CD4-positive, alpha-beta T cell (primary cell): Measurements from ENCODE around the gene CELSR2. TPM values are rescaled to one million over a fixed set of nuclear protein-coding genes. Genes with fewer than 3 reads are reported as not detected.
A peak's percentile ranks its signal among the peaks of the same experiment; 100 is the strongest.

ENCODE experiments used
- ATAC-seq: fragments of 200-7000 bp; cut with Tn5 transposase; one replicate; pipeline ENCODE4 v1.10.0; 2022; ENCODE audit warnings: mild to moderate bottlenecking; ENCODE audit not compliant: poor library complexity
- CTCF ChIA-PET: fragments of 350-600 bp; sonication (Branson Sonifier 250); formaldehyde crosslinking; loops from one replicate; lab custom pipeline; 2021; ENCODE audit warnings: antibody characterized with exemption, inconsistent platforms; lab: Charles Lee
- POLR2A ChIA-PET: fragments of 350-600 bp; sonication (Branson Sonifier 250); formaldehyde crosslinking; loops from one replicate; lab custom pipeline; 2021; ENCODE audit warnings: antibody characterized with exemption, inconsistent platforms; lab: Charles Lee
- DNase-seq, 14 experiments: peaks; one replicate each; pipeline ENCODE4 v3.0.0-alpha.2; 2013 to 2020; ENCODE audit warnings: mixed read lengths in 2 of 14
- H3K27ac ChIP-seq, 2 donors: one replicate each; pipeline versions ENCODE4 v1.5.1 to v1.7.0; 2013; ENCODE audit warnings: low read length in 2 of 2, low read depth in 1 of 2, mild to moderate bottlenecking in 1 of 2
- H3K27me3 ChIP-seq, 2 experiments: 1 replicate in 1 of 2; 2 replicates in 1 of 2; pipeline versions ENCODE4 v1.6.1 to v1.7.0; 2013; ENCODE audit warnings: low read length in 2 of 2, control low read depth in 1 of 2, mild to moderate bottlenecking in 1 of 2, moderate library complexity in 1 of 2; ENCODE audit not compliant: insufficient read depth in 2 of 2, control insufficient read depth in 1 of 2
- H3K36me3 ChIP-seq: one replicate; pipeline ENCODE4 v1.6.1; 2013; ENCODE audit warnings: low read length, control low read depth; ENCODE audit not compliant: insufficient read depth
- H3K4me1 ChIP-seq: one replicate; pipeline ENCODE4 v1.6.1; 2013; ENCODE audit warnings: low read length, control low read depth; ENCODE audit not compliant: insufficient read depth
- H3K4me3 ChIP-seq: one replicate; pipeline ENCODE4 v1.5.1; 2013; ENCODE audit warnings: mild to moderate bottlenecking, low read length, moderate library complexity
- H3K9me3 ChIP-seq, 2 experiments: 1 replicate in 1 of 2; 2 replicates in 1 of 2; pipeline versions ENCODE4 v1.6.1 to v1.7.0; 2013; ENCODE audit warnings: low read length in 2 of 2, mild to moderate bottlenecking in 2 of 2, control low read depth in 1 of 2, moderate library complexity in 1 of 2; ENCODE audit not compliant: control insufficient read depth in 1 of 2, insufficient read depth in 1 of 2
- H3K27ac Mint-ChIP-seq: one replicate; pipeline ENCODE4 v1.8.0; 2020; ENCODE audit warnings: mixed read lengths
- H3K27me3 Mint-ChIP-seq: one replicate; pipeline ENCODE4 v1.8.0; 2021; ENCODE audit warnings: mixed read lengths
- H3K36me3 Mint-ChIP-seq: one replicate; pipeline ENCODE4 v1.8.0; 2021; ENCODE audit warnings: low read depth, mixed read lengths
- H3K4me1 Mint-ChIP-seq: one replicate; pipeline ENCODE4 v1.8.0; 2021; ENCODE audit warnings: low read depth, mixed read lengths
- H3K4me3 Mint-ChIP-seq: one replicate; pipeline ENCODE4 v1.8.0; 2020; ENCODE audit warnings: mild to moderate bottlenecking, mixed read lengths
- H3K9me3 Mint-ChIP-seq: one replicate; pipeline ENCODE4 v1.8.0; 2020; ENCODE audit warnings: mixed read lengths
- CTCF ChIP-seq: fragments of 200-600 bp; IDR thresholded peaks from one replicate; pipeline ENCODE4 v1.8.0; 2022; ENCODE audit warnings: antibody characterized with exemption, mild to moderate bottlenecking
- intact Hi-C, 2 experiments: fragments of 100-400 bp; cut with DNase I in 1 of 2; cut with micrococcal nuclease in 1 of 2; formaldehyde crosslinking; loops; one replicate each; pipeline versions ENCODE4 v1.15.1 to v1.9.0; 2023 to 2025; cut with DNase I, micrococcal nuclease
- total RNA-seq, 174 experiments: library from RNA in 2 of 174; stranded (reverse) in 2 of 174; gene quantifications; one replicate each; pipeline ENCODE4 v1.2.3 and lab custom pipeline; 2021 to 2026

The CELSR2 gene
- total RNA-seq, 2 experiments from 2014 or later, result 3.6 TPM

DNA sequence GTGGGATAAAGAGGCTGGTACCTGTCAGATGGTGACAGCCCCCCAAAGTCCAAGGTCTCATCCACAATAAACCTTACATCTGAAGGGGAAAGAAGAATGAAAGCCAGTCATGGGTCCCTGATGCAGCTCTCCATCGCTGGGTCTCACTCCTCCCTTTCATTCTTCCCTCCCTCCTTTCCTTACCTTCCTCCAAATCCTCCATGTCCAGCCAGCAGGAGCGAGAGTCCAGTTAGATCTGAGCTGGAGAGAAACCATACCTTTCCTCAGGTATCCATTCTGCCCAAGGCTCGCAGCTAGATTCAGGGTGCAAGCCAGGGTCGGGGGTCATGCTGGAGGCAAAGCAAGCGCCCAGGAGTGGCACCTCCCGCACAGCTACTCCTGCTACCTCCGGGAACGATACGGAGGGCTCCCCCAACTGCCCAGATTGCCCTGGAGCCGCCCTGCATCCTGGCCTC is 33.2 kb downstream of the CELSR2 start:
- ChIA-PET CTCF (interaction anchor here (1.6 to 2.1 kb wide), 4 partner anchors 117 to 358 kb away, joined by 5 to 15 read pairs (median 9); partner anchors contain the start of genes CYB561D1 and SORT1), POLR2A (interaction anchor here (0.7 to 1.5 kb wide), 10 partner anchors 10 to 267 kb away, joined by 3 to 6 read pairs (median 3); partner anchors contain the start of genes CELSR2, SARS1 and SORT1)
- H3K36me3 Mint-ChIP-seq, result peaks cover 8% of the 10 kb centered on the region
- DNase-seq (no peak), ATAC-seq (no peak)
- no peak overlapping the region for H3K27ac ChIP-seq
- peak overlapping the region; percentile 78 for H3K27ac Mint-ChIP-seq
- H3K4me3 ChIP-seq, result peak overlapping the region; percentile 70
- no peaks in the 10 kb centered on the region for H3K9me3 ChIP-seq
- TF ChIP-seq CTCF, result no peak
- intact Hi-C loops, result loop anchor here (5.0 to 10.0 kb wide), 4 partner anchors 70 to 702 kb away; partner anchors contain the start of genes AHCYL1 (in 1 of the 2), ATXN7L2 (in 1 of the 2) and SARS1 (in 1 of the 2)
- peaks cover 30% of the 10 kb centered on the region for H3K4me1 ChIP-seq
- no peaks in the 10 kb centered on the region for H3K27me3 Mint-ChIP-seq
- H3K4me3 Mint-ChIP-seq, result peak overlapping the region; percentile 94
- no peaks in the 10 kb centered on the region for H3K27me3 ChIP-seq
- H3K4me1 Mint-ChIP-seq, result peaks cover 19% of the 10 kb centered on the region
- H3K36me3 ChIP-seq, result no peaks in the 10 kb centered on the region
- no peaks in the 10 kb centered on the region for H3K9me3 Mint-ChIP-seq

DNA sequence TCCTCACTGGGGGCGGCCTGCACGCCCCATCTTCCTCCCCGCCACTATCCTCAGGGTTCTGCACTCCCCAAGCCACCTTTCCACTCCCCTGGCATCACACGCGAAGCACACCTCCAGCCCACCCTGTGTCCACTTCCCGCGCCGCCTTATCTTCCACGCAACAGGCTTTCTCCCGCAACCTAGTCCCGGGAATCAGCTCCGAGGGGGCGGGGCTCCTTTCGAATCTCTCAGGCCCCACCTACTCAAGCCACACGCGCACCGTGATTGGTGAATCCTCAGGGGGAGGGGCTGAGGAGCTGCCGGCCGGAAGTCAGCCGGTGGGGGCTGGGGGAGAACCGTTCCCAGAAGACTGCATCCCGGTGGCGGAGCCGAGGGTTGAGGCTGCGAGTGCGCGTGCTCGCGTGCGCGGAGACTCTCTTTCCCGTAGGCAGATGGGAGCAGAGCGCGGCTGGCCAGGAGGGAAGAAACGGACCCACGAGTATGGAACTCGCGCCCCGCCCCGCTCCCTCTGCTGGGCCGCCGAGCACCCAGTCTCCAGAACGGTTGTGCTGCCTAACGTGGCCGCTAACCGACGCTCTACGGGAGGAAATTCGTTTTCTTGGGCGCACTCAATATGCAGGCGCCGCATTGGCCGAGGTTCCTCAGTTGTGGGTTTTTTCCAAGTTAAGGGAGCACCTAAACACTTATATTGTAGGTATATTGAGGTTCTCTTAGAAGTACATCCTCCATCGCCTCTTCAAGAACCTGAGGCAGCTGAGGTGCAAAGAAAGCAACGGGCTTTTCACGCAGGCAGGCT is 33.8 kb downstream of the CELSR2 start, which contains the start of gene PSRC1:
Gene PSRC1, minus strand, starts transcription at position 194 of the 796 bp plus-strand sequence.
- DNase-seq (peak; percentile 81 to 94 (median 85)), ATAC-seq (peak; percentile 93)
- Mint-ChIP-seq H3K27me3 (no peaks in the 10 kb centered on the region), H3K9me3 (no peaks in the 10 kb centered on the region), H3K36me3 (peaks cover 8% of the 10 kb centered on the region), H3K27ac (peak within 1 kb of the TSS; percentile 78), H3K4me3 (peak within 1 kb of the TSS; percentile 94), H3K4me1 (peaks cover 19% of the 10 kb centered on the region)
- peak within 1 kb of the TSS; percentile 70 for H3K4me3 ChIP-seq
- POLR2A ChIA-PET, result interaction anchor here (0.7 to 1.5 kb wide), 13 partner anchors 9 to 266 kb away, joined by 3 to 6 read pairs (median 3); partner anchors contain the start of genes ATXN7L2, CELSR2, SARS1 and SORT1
- no peaks in the 10 kb centered on the region for H3K36me3 ChIP-seq
- no peaks in the 10 kb centered on the region for H3K27me3 ChIP-seq
- no peaks in the 10 kb centered on the region for H3K9me3 ChIP-seq
- H3K27ac ChIP-seq, result peak within 1 kb of the TSS; percentile 31 to 59
- CTCF ChIA-PET, result interaction anchor here (1.6 to 2.1 kb wide), 4 partner anchors 116 to 357 kb away, joined by 5 to 15 read pairs (median 9); partner anchors contain the start of genes CYB561D1 and SORT1
- H3K4me1 ChIP-seq, result peaks cover 27% of the 10 kb centered on the region
- peak; percentile 71 for TF ChIP-seq CTCF
- intact Hi-C loops, result loop anchor here (5.0 to 10.0 kb wide), 4 partner anchors 71 to 702 kb away; partner anchors contain the start of genes AHCYL1 (in 1 of the 2), ATXN7L2 (in 1 of the 2) and SARS1 (in 1 of the 2)
